Measurements from ENCODE around the gene PKP4. TPM values are rescaled to one million over a fixed set of nuclear protein-coding genes. Genes with fewer than 3 reads are reported as not detected.
"Not testable (repeated sequence)": the region's sequence is repeated elsewhere in the genome, so short reads cannot be mapped to it uniquely, and the experiment has no call there.

PKP4 gene
- total RNA-seq, 1 donor from 2014 or later = 112 TPM

DNA sequence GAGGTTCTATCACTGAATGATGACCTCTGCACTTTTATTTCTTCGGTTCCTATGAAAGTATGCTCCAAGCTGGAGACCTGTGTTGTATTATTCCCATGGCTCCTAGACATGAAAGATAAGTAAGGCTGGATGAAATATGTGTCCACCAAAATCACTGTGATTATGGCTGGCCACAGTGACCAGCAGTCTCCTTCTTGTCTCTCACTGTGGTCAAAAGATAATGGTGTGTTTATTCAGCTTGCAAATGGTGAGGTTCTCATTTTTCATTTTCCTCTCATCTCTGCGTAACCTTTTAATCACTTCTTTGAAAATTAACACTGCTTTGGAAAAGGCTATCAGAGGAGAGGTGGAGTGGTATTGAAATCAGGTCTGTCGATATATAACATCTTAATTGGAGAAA is 230.6 kb downstream of the PKP4 start:
- DNase-seq = no peak

DNA sequence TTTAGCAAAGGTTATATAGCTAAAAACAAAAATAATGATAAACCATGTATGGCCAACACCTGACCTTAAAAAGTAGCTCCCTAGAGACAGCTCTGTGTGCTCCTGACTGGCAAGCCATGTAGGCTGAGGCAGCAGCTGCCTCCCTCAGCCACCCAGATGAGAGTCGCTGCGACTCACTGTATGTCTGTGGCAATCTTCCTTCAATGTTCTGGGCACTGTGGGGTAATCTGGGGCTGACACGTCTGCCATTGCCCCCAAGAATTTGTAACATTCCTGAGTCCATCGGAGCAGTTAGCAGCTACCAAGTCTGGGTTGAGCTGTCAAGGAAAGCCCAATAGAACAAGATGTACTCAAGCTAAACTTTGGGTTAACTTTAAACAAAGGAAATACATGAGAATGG is 232.0 kb downstream of the PKP4 start:
- no peak for DNase-seq

DNA sequence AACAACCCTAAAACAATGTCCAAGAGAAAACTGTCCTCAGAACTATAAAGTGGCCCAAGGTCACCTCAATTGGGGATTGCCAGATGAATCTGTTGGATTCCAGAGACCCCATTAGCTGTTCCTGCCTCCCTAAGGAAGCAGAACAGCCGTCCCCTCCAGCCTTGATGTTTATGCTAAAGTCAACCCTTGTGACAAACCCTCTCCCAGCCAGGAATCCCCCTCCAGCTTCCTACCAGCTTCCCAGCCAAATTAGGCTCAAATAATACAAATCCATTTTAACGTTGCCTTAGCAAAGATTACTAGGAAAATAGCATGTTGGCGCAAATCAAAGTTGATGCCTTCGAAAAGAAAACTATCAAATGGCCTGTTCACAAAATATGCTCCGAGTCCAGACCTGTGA is 232.6 kb downstream of the PKP4 start:
- no peak for DNase-seq

DNA sequence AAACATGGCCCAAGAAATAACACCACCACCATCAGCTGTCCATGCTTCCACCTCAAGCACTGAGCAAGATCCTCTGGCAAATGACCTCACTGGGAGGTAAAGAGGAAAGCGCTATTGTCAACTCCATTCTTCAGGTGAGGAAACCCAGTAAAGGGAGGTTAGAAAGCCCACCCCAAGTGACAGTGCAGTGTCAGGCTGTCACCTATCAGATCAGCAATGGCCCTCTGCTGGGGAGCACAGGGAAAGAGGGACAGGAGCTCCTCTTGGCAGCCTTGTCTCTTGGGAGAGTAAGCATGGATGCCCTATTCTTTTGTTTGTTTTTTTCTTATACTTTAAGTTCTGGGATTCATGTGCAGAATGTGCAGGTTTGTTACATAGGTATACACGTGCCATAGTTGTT is 234.1 kb downstream of the PKP4 start:
- no peak for DNase-seq

DNA sequence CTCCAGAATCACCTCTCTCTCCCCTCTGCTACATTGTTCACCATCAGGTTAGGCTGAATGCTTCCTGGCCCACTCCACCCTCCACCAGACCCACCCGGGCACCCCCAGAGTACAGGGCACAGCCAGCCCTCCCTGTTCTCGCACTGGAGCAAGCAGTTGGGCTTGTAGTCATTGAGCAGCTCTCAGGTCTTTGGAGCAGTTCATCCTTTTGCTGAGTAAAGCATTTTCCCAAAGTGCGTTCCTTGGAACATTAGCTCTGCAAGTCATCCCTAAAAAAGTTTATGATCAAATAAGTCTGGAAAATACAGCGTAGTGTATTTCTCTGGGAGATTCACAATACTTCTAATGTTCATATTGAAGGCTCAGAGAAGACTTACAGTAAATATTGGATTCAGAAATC is 234.9 kb downstream of the PKP4 start:
- DNase-seq = no peak

DNA sequence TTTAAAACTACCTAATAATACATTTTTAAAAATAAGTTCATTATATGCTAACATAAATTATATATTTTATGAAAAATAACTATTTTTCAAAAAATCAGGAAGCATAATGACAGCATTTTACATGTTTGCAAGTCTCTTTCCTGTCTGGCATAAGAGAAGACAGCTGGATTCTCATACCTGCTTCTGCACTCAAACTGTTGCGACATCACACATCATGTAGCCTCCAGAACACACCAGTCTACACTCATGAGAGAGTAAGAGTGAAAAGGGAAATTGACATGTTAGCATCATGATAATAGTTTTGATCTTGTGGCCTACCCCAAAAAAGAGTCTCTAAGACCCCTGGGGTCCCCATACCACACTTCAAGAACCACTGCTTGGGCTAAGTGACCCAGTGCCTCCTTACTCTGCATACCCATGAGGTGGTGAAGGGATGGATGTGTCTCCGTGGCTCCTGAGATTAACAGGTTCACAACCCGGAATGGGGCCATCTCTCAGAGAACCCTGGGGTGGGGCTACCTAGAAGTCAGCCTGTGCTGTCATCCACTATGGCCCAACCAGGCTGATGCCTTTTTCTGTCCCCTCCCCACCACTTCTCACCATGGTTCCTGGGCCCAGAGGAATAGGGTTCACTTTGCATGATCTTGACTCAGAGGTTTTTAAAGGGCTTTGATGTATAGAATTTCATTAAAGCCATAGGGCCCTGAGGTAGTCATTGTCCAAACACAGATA is 235.8 kb downstream of the PKP4 start:
- DNase-seq = no peak

DNA sequence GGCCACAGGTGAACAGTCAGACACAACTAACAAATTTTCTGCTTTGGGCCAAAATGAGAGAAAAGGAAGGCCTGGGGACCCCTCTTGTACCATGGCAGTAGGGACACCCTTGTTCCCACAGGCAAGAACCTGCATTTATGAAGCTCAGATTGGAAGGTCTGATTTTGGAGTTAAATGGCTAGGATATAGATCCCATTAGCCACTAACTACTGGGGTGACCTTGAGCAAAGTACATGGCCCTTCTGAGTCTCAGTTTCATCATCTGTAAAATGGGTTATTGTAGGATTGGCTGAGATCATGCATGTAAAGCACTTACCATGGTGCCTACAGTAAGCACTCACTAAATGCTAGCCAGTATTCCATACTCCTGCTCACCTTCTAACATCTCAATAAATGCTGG is 236.7 kb downstream of the PKP4 start:
- DNase-seq = no peak

DNA sequence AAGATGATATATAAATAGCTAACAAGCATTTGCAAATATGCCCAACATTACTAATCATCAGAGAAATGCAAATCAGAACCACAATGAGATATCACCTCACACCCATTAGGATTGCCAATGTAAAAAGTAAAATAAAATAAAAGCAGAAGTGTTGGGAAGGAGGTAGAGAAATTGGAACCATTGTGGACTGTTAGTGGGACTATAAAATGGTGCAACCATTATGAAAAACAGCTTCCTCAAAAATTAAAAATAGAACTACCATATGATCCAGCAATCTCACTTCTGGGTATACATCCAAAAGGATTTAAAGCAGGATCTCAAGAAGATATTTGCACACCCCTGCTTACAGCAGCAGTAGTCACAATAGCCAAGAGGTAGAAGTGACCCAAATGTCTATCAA is 238.6 kb downstream of the PKP4 start:
- no peak for DNase-seq

DNA sequence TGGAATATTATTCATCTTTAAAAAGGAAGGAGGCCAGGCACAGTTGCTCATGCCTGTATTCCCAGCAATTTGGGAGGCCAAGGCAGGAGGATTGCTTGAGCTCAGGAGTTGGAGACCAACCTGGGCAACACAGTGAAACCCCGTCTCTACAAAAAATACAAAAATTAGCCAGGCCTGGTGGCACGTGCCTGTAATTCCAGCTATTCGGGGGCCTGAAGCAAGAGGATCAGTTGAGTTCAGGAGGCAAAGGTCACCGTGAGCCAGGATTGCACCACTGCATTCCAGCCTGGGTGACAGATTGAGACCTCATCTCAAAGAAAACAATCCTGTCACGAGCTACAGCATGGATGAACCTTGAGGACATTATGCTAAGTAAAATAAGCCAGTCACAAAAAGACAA is 239.0 kb downstream of the PKP4 start:
- not testable (repeated sequence) for DNase-seq

DNA sequence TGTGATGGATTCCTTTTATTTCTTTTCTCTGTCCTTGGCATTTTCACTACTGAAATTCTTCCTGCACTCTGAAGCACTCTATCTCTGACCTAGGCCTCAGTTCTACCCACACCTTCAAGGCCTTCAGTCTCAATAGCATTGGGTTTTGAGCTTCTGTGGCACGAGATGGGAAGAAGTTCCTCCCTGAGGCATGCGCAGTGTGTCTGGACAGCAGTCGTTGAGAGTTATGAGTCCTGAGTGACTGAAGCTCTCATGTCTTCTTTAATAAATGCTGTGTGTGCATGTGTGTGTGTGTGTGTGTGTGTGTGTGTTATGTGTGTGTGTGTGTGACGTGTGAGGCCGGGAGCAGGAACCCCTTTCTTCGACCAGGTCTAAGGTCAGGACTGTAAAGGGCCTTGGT is 242.6 kb downstream of the PKP4 start:
- no peak for DNase-seq

DNA sequence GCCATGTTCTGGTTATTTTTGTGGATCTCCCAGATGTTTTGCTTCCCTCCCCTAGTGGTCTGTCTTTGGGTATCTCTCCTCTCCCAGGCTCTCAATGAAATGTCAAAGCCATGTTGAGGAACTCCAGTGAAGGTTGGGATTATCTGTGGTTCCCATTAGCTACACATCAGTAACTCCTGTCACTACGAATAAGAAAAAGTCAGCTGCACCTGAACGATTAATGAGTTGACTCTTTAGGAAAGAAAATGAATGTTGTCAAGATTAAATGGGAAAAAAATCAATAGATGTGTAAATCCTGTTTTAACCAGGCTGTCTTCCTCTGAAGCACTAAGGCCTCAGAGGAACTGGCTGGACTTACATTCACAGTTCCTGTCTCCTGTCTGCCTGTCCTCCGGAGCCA is 244.3 kb downstream of the PKP4 start:
- no peak for DNase-seq

DNA sequence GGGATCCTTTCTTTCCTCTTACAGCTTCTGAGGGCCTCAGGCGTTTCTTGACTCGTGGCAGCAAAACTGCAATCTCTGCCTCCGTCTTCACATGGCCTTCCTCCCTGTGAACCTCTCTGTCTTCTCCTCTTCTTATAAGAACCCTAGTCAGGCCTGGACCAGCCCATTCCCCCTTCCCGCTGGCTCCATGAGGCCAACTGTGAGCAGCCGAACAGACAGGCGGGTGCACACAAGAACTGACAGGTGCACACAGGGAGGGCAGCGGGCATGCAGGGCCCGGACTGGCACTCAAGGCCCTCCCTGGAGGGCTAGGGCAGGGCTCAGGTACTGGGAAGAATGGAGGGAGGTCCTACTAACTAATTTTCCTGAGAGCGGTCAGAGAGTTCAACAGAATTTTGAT is 246.0 kb downstream of the PKP4 start:
- no peak for DNase-seq

DNA sequence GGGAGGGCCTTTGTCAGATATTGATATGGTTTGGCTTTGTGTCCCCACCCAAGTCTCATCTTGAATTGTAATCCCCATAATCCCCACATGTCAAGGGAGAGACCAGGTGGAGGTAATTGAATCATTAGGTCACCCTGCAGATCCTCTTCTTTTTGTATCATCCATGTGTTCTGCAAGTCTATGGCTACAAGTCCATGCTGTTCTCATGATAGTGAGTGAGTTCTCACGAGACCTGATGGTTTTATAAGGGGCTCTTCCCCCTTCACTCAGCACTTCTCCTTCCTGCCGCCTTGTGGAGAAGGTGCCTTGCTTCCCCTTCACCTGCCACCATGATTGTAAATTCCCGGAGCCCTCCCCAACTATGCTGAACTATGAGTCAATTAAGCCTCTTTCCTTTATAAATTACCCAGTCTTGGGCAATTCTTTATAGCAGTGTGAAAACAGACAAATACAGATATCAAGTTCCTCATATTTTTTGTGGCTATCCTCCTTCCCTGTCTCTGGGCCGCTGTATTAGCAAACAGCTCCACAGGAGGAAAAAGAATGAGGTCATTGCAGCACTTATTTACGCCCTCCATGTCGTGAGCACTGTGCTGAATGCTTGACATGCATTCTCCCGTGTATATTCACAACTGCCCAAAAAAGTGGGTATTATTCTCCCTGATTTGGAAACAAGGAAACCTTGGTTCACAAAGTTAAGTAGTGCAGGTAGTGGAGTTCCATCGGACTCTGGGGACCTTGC is 248.1 kb downstream of the PKP4 start:
- not testable (repeated sequence) for DNase-seq

DNA sequence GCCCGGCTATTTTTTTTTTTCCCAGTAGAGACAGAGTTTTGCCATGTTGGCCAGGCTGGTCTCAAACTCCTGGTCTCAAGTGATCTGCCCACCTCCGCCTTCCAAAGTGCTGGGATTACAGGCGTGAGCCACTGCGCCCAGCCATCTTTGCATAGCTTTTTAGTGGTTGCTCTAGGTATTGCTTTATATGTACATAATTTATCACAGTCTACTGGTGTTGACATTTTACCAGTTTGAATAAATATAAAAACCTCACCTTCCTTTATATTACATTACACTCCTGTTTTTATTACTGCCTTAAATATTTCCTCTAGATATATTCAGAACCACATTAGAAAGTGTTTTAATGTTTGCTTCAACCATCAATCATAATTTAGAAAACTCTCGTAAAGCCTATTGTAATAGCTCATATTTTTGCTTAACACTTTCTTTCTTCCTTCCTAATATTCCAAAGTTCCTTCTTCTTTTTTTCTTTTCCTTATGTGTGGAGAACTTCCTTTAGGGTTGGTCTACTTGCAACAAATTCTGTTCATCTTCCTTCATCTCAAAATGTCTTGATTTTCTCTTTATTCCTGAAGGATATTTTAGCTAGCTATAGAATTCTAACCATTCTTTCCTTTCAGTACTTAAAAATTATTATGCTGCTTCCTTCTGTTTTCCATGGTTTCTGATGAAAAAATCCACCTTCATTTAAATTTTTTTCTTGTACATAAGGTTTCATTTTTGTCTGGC is 256.2 kb downstream of the PKP4 start:
- DNase-seq = no peak

DNA sequence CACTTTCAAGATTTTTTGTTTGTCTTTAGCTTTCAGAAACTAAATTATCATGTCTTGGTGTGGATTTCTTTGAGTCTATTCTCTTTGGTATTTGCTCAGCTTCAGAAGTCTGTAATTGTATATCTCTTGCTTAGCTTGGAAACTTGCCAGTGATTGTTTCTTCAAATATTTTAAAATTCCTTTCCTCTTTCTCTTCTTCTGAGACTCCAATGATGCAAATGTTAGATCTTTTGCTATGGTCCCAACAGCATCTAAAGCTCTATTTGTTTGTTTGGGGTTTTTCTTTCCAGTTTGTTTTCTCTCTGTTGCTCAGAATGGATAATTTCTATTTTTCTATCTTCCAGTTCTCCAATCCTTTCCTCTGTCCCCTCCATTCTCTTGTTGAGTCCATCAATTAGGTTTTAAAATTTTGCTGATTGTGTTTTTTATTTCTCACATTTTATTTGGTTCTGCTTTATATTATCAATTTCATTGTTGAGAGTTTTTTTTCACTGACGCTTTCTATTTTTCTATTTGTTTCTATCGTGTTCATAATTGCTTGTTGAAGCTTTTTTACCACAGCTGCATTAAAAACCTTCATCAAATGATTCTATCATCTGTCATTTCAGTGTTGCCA is 256.9 kb downstream of the PKP4 start:
- no peak for DNase-seq

DNA sequence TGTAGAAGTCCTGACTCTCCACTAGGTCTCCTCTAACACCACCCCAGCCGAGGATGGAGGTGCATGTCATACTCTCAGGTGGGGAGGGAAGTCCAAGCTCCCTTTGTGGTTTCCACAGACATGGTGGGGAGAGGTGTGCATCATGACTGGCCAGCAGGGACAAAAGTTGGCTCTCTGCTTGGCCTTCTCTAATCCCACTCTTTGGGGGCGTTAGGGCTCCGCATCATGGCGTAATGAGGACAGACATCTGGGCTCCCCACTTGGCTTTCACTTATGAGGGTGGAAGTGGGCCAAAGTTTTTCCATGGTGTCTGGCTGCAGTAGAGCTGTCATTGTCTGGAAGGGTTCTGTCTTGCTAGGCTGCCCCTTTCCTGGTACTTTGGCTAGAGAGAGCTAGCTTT is 257.7 kb downstream of the PKP4 start:
- DNase-seq = no peak

DNA sequence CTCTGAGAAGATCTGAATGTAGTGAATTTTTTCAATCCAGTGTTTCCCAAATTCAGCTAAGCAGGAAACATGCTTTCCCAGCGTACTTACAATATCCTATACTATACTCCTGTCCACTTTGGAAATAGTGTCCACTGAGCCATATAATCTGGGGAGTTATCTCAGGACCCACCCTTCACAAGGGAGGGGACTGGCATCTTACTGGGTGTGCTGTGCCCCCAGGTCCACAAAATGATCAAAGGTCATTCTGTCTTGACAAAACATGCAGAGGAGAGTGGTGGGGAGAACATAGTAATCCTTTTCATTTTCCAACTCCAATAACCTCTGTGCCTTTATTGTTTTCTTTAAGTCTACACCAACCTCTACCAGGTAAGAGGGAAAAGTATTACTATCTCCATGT is 258.6 kb downstream of the PKP4 start:
- no peak for DNase-seq

DNA sequence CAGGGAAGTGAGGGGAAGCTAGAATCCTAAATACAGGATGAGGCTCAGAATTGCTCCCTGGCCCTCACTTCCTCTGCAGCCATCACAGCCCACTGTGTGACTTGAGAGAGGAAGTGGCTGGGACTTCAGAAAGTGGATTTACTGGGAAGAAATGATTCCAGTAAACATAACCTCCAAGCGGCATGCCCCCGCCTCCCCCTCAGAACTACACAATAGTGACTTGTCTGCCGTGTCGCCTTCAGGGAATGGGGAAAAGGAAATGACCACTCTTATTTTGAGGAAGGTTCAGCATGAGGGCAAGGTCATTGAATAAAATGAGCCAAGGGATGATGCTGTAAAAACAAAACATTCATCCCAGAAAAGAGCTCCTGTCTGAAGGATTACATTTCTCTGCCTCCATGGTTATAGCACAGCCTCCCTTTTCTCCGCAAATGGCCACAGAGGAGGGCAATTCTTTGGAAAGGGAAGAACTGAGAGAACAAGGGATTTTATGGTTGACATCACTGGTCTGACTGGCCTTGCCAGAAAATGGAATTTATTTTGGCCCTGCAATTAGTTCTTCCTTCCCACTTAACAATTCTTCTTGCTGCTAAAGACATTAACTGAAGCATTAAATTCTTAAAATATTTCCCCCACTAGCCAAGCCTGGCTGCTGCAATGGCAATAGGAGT is 259.5 kb downstream of the PKP4 start:
- no peak for DNase-seq

DNA sequence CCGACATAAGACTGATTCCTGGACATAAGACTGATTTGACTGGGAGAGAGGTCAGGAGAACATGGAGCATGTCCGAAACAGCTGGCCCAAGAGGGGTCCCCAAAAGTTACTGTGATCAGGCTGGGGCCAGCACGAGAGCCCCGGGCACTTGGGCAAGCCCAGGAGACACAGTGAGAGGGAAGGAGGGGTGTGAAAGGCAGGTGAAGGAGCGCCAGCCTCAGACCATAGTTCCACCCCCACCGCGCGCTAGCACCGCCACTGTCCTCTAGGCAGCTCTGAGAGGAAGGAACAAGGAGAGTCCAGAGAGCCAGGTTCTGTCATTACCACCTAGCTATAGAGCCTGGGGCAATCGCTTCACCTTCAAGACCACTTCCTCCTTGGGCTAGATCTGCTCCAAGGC is 260.2 kb downstream of the PKP4 start:
- DNase-seq = no peak

DNA sequence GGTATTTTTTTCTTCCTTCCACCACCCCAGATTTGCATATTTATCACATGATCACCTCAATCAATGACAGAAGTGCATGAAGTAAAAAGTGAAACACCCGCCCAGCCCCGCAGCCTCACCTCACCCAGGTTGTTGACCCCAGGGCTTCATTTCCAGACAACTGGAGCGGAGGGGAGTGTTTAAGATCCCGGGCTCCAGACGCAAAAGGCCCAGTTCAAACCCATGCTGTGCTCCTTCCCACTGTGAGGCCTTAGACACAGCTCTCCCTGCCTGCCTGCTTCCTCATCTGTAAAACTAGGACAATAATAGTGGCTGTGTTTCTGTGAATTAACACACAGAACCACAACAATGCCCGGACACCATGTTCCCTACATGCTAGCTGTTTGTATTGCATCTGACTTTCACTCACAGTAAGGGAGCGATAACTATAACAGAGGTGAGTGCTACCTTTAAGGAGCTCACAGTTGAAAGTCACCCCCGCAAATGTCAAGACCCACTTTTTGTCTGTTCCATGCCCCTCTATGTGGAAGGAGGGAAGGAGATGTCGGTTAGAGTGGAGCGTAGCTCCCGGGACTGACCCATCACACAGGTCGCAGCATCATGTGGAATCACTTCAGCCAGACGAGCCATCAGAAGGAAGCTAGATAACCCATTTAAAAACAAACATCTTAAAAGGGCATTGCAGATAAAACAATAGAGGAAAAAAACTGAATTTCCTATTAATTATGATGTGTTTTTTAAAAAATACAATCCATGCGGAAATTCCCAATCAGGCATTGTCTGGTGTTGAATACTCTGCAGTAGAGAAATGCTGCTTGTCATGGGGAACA is 260.8 kb downstream of the PKP4 start:
- DNase-seq = no peak

DNA sequence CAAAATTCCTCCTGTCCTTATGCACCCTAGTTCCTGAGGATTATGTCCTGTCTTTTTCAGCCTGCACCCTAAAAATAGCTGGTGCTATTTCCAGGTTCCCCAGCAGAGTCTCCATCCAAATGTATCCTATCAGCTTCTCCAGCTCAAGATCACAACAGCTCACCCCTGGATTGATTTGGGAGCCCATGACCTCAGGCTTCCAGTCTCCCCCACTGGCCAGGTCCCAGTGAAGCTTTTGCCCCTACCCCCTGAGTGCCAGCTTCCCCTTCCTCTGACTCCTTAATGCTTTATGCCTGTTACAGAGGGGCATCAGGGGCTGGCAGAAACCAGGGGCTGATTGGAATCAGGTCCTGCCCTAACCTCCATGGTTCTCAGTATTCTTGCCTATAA is 261.4 kb downstream of the PKP4 start:
- DNase-seq = no peak

DNA sequence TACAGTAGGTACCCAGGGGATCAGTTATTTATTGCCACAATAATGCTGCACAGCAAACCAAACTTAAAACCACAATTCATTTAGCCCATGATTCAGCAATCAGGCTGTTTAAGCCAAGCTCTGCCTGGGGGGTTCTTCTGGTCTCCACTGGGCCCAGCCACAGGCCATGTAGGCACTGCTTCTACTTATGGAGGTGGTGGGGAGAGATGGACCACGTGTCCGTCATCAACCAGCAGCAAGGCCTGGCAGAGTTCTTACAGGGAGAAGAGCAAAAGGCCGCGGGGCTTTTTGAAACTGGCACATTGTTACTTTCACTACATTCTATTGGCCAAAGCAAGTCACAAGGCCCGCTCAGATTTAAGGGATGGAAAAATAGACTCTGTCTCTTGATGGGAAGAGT is 262.1 kb downstream of the PKP4 start:
- no peak for DNase-seq

Data from occipital lobe (tissue), 2 donors.